ENCODE data around the gene SPTY2D1. TPM values are rescaled to one million over a fixed set of nuclear protein-coding genes. Genes with fewer than 3 reads are reported as not detected.

Gene SPTY2D1
- total RNA-seq, 2 donors from 2014 or later, result 12.1 to 20.2 TPM

DNA sequence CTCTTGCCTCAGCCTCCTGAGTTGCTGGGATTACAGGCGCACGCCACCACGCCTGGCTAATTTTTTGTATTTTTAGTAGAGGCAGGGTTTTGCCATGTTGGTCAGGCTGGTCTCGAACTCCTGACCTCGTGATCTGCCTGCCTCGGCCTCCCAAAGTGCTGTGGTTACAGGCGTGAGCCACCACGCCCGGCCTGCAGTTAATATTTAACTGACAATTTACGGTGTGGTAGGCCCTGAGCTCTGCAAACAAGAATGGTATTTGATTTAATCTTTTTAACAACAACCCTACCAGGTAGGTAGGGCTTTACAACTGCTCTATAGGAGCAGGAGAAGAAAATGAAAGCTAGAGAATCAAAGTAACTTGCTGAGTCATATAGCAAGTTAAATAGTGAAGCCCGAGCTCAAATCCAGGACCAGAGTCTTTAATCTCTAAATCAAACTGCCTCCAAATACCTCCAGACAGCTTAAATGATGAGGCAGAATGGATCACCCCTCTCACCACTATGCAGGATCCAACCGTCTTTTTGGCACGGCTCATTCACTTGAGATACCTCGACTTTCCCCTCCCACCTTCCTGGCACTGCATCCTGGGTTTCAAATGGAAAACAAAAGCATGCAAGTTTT, 55.1 kb downstream of the SPTY2D1 start:
- DNase-seq (ENCODE audit: low spot score), result no peak
- intact Hi-C loops (cut with DNase I), result no loop called here

DNA sequence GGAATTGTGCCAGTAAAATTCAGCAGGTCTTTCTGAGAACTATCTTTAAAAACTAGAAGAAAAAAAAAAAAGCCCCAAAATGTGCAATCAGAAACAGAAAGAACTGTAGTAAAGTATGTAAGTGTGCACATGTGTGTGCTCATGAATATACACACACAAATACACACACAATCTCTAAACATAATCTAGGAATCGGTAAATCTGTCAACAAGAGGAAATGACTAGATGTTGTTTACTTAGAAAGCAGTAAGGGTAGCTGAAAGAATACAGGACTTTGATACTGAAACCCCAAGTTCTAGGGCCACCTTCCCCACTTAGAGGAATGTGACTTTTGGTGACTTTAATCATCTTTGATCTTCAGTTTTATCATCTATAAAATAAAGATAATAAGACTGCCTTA, 58.8 kb downstream of the SPTY2D1 start:
- intact Hi-C loops (cut with DNase I), result no loop called here

GRCh38 chr11:18567081-18567480, 67.1 kb downstream of the SPTY2D1 start:
- no peak for DNase-seq (ENCODE audit: low spot score)

More for the DNA sequence above, 58.8 kb downstream of the SPTY2D1 start:
- DNase-seq (ENCODE audit: low spot score), result no peak

GRCh38 chr11:18566406-18566805, 67.7 kb downstream of the SPTY2D1 start:
- intact Hi-C loops (cut with DNase I), result no loop called here
- no peak for DNase-seq (ENCODE audit: low spot score)

More at GRCh38 chr11:18567081-18567480, 67.1 kb downstream of the SPTY2D1 start:
- intact Hi-C loops (cut with DNase I), result no loop called here

GRCh38 chr11:18564149-18564548, 70.0 kb downstream of the SPTY2D1 start:
- intact Hi-C loops (cut with DNase I), result no loop called here
- no peak for DNase-seq (ENCODE audit: low spot score)

GRCh38 chr11:18563090-18563730, 70.9 kb downstream of the SPTY2D1 start:
- intact Hi-C loops (cut with DNase I), result no loop called here
- DNase-seq (ENCODE audit: low spot score), result no peak

Other genes with a start within 250 kb of the SPTY2D1 start
- 100 to 1,000 TPM; 623 to 777 TPM for gene LDHA, start 239.8 kb downstream of the SPTY2D1 start, total RNA-seq
- not detected for gene LDHC, start 222.0 kb downstream of the SPTY2D1 start, total RNA-seq
- not detected for gene LDHAL6A, start 178.5 kb downstream of the SPTY2D1 start, total RNA-seq
- gene TSG101, start 107.4 kb downstream of the SPTY2D1 start, total RNA-seq, result 10 to 100 TPM; 43.9 to 44.2 TPM
- 10 to 100 TPM; 24.9 to 26.8 TPM for gene UEVLD, start 45.6 kb downstream of the SPTY2D1 start, total RNA-seq
- gene MISFA, start 34.6 kb downstream of the SPTY2D1 start, total RNA-seq, result 1 to 10 TPM; 1.4 to 2.1 TPM
- gene TMEM86A, start 64.4 kb upstream of the SPTY2D1 start, total RNA-seq, result 1 to 10 TPM; 2.2 to 4.0 TPM
- gene IGSF22, start 91.8 kb upstream of the SPTY2D1 start, total RNA-seq, result under 1 TPM in 1 of 2 donors, not detected in 1; 0.38 TPM
- 1 to 10 TPM in 1 of 2 donors, under 1 TPM in 1; 0.93 to 2.7 TPM for gene PTPN5, start 157.5 kb upstream of the SPTY2D1 start, total RNA-seq